HepG2 (cell line): Measurements from ENCODE around the gene MYO5A. TPM values are rescaled to one million over a fixed set of nuclear protein-coding genes. Genes with fewer than 3 reads are reported as not detected.
A peak's percentile ranks its signal among the peaks of the same experiment; 100 is the strongest.

Experiments
- CERS6 ChIP-seq: sonication (generic); formaldehyde crosslinking; IDR thresholded peaks from 2 replicates; pipeline ENCODE4 v1.5.0; 2020; ENCODE audit warnings: missing genetic modification reagents
- CSRNP1 ChIP-seq: sonication (generic); formaldehyde crosslinking; IDR thresholded peaks from 2 replicates; pipeline ENCODE4 v1.8.1; 2023; ENCODE audit warnings: mild to moderate bottlenecking, missing genetic modification reagents
- FUBP1 ChIP-seq: sonication (generic); formaldehyde crosslinking; IDR thresholded peaks from 2 replicates; pipeline ENCODE4 v1.5.1; 2020; ENCODE audit warnings: missing genetic modification reagents, mild to moderate bottlenecking, borderline replicate concordance
- HINFP ChIP-seq: sonication (generic); formaldehyde crosslinking; IDR thresholded peaks from 2 replicates; pipeline ENCODE4 v1.4.0; 2020; ENCODE audit warnings: low read depth, mild to moderate bottlenecking, missing genetic modification reagents
- ISL2 ChIP-seq: sonication (generic); formaldehyde crosslinking; IDR thresholded peaks from 2 replicates; pipeline ENCODE4 v1.5.0; 2020; ENCODE audit warnings: missing genetic modification reagents
- JUND ChIP-seq: sonication (generic); formaldehyde crosslinking; IDR thresholded peaks from 2 replicates; pipeline ENCODE4 v1.8.0; 2022; ENCODE audit warnings: mild to moderate bottlenecking, missing genetic modification reagents
- KDM5B ChIP-seq: sonication (generic); formaldehyde crosslinking; IDR thresholded peaks from 2 replicates; pipeline ENCODE4 v1.4.0; 2020; ENCODE audit warnings: missing genetic modification reagents, mild to moderate bottlenecking, borderline replicate concordance
- PLRG1 ChIP-seq: fragments of 450-650 bp; conservative IDR thresholded peaks from 2 replicates; pipeline ENCODE4 v1.6.1; 2016
- PRPF4 ChIP-seq: fragments of 200-400 bp; formaldehyde crosslinking; IDR thresholded peaks from 2 replicates; pipeline ENCODE4 v1.6.1; 2016; ENCODE audit warnings: low read length, low read depth; ENCODE audit not compliant: poor library complexity, severe bottlenecking
- PTBP1 ChIP-seq: fragments of 200-400 bp; formaldehyde crosslinking; IDR thresholded peaks from 2 replicates; pipeline ENCODE4 v1.6.1; 2018; ENCODE audit warnings: low read length, low read depth; ENCODE audit not compliant: poor library complexity, severe bottlenecking
- RBM22 ChIP-seq: fragments of 200-400 bp; formaldehyde crosslinking; optimal IDR thresholded peaks from 2 replicates; pipeline ENCODE3; 2017; ENCODE audit warnings: mild to moderate bottlenecking, low read length, moderate library complexity
- SP5 ChIP-seq: IDR thresholded peaks from 2 replicates; pipeline ENCODE4 v1.6.1; 2016; ENCODE audit warnings: low read depth, borderline replicate concordance
- SRSF9 ChIP-seq: fragments of 200-400 bp; formaldehyde crosslinking; IDR thresholded peaks from 2 replicates; pipeline ENCODE4 v1.6.1; 2018; ENCODE audit warnings: borderline replicate concordance, mild to moderate bottlenecking, low read depth, low read length; ENCODE audit not compliant: insufficient read depth, poor library complexity, severe bottlenecking
- STAG1 ChIP-seq: sonication (generic); formaldehyde crosslinking; IDR thresholded peaks from 2 replicates; pipeline ENCODE4 v1.4.0; 2020; ENCODE audit warnings: missing genetic modification reagents
- TRAFD1 ChIP-seq: sonication (generic); formaldehyde crosslinking; IDR thresholded peaks from 2 replicates; pipeline ENCODE4 v1.5.1; 2020; ENCODE audit warnings: missing genetic modification reagents, mild to moderate bottlenecking, borderline replicate concordance
- U2AF2 ChIP-seq: fragments of 200-400 bp; formaldehyde crosslinking; IDR thresholded peaks from 2 replicates; pipeline ENCODE4 v1.6.1; 2017; ENCODE audit warnings: low read depth, mild to moderate bottlenecking, low read length
- ZNF121 ChIP-seq: sonication (generic); formaldehyde crosslinking; IDR thresholded peaks from 2 replicates; pipeline ENCODE4 v1.5.0; 2020; ENCODE audit warnings: mild to moderate bottlenecking, missing genetic modification reagents
- ZNF777 ChIP-seq: sonication (generic); formaldehyde crosslinking; IDR thresholded peaks from 2 replicates; pipeline ENCODE4 v1.4.0; 2020; ENCODE audit warnings: missing genetic modification reagents
- polyA plus RNA-seq, 8 experiments: library from polyadenylated mRNA; depleted of rRNA in 3 of 8; stranded (reverse) in 7 of 8; unstranded in 1 of 8; fragments of >200 nt; fragmentation: Illumina TruSeq in 4 of 8; extraction: Trizol in 4 of 8; gene quantifications; 2 replicates each; pipeline versions ENCODE4 v1.2.1 to v1.2.3, GENCODE V29; 2011 to 2016; ENCODE audit warnings: low read depth in 4 of 8, missing spikeins in 1 of 8, mixed read lengths in 1 of 8; ENCODE audit not compliant: insufficient read depth in 1 of 8
- total RNA-seq, 5 experiments: library from RNA; depleted of rRNA; stranded (reverse); fragments of >200 nt; fragmentation: Illumina TruSeq; extraction: Trizol; gene quantifications; 2 replicates each; pipeline ENCODE4 v1.2.3, GENCODE V29; 2016; ENCODE audit warnings: low read depth in 1 of 5

MYO5A gene
- total and polyA plus RNA-seq, 2 of the 13 experiments (the other 11 are each of a cell fraction or from before 2014, with no cell fraction given) = 2.8 to 4.8 TPM

GRCh38 chr15:52568601-52569585 is 40.2 kb upstream of the MYO5A start, which contains the start of gene ARPP19 (continued):
- TF ChIP-seq FUBP1 (no peak), ISL2 (CRISPR knock-in tag) (peak; percentile 80), ZNF777 (CRISPR knock-in tag) (no peak), JUND (CRISPR knock-in tag) (no peak), U2AF2 (no peak), PRPF4 (no peak), KDM5B (CRISPR knock-in tag) (peak; percentile 80; the same call in 1 of the 2 replicates), ZNF121 (CRISPR knock-in tag) (no peak), CERS6 (CRISPR knock-in tag) (peak; percentile 83; the same call in 1 of the 2 replicates), SRSF9 (no peak), STAG1 (CRISPR knock-in tag) (no peak; the same call in 1 of the 2 replicates), HINFP (CRISPR knock-in tag) (0 out of 2 replicates have a peak, but pooled peaks have one; percentile 12), PLRG1 (no peak), TRAFD1 (no peak), RBM22 (no peak), SP5 (CRISPR knock-in tag) (no peak), PTBP1 (no peak), CSRNP1 (CRISPR knock-in tag) (peak; percentile 95)
